ENCODE measurements around the gene RCAN3.
"Not testable (repeated sequence)": the region's sequence is repeated elsewhere in the genome, so short reads cannot be mapped to it uniquely, and the experiment has no call there.

RCAN3 gene

GRCh38 chr1:24484199-24484598 is 18.4 kb upstream of the RCAN3 start:
- H3K27ac ChIP-seq (ENCODE audit: insufficient read depth, low read depth, low read length, poor library complexity, severe bottlenecking) = no peak overlapping the region
- no peaks in the 10 kb centered on the region for H3K27me3 ChIP-seq (ENCODE audit: control insufficient read depth, insufficient read depth, low read length, poor library complexity, severe bottlenecking)
- WGBS, 2 experiments = 70 to 78% methylated on average over 4 of the region's 4 CpGs
- no peaks in the 10 kb centered on the region for H3K9me3 ChIP-seq (ENCODE audit: control insufficient read depth, low read length)
- H3K4me1 ChIP-seq (ENCODE audit: control insufficient read depth, insufficient read depth, low read length) = no peaks in the 10 kb centered on the region
- H3K36me3 ChIP-seq (ENCODE audit: control insufficient read depth, insufficient read depth, low read length) = no peaks in the 10 kb centered on the region
- H3K4me3 ChIP-seq (ENCODE audit: insufficient read depth, low read depth, low read length) = no peak overlapping the region

- no peak overlapping the region for H3K4me3 ChIP-seq (ENCODE audit: insufficient read depth, low read depth, low read length)
- H3K4me1 ChIP-seq (ENCODE audit: control insufficient read depth, insufficient read depth, low read length) = no peaks in the 10 kb centered on the region
- H3K27me3 ChIP-seq (ENCODE audit: control insufficient read depth, insufficient read depth, low read length, poor library complexity, severe bottlenecking) = no peaks in the 10 kb centered on the region
- no peaks in the 10 kb centered on the region for H3K36me3 ChIP-seq (ENCODE audit: control insufficient read depth, insufficient read depth, low read length)
- no peak overlapping the region for H3K27ac ChIP-seq (ENCODE audit: insufficient read depth, low read depth, low read length, poor library complexity, severe bottlenecking)
- H3K9me3 ChIP-seq (ENCODE audit: control insufficient read depth, low read length) = no peaks in the 10 kb centered on the region
- WGBS, 2 experiments = 92 to 94% methylated on average over 7 of the region's 7 CpGs
These were observed 16.1 kb upstream of the RCAN3 start for GRCh38 chr1:24486331-24487065.

- 90 to 94% methylated on average over 9 of the region's 9 CpGs for WGBS, 2 experiments
- H3K9me3 ChIP-seq (ENCODE audit: control insufficient read depth, low read length) = no peaks in the 10 kb centered on the region
- H3K4me1 ChIP-seq (ENCODE audit: control insufficient read depth, insufficient read depth, low read length) = no peaks in the 10 kb centered on the region
- H3K27ac ChIP-seq (ENCODE audit: insufficient read depth, low read depth, low read length, poor library complexity, severe bottlenecking) = no peak overlapping the region
- H3K36me3 ChIP-seq (ENCODE audit: control insufficient read depth, insufficient read depth, low read length) = no peaks in the 10 kb centered on the region
- no peaks in the 10 kb centered on the region for H3K27me3 ChIP-seq (ENCODE audit: control insufficient read depth, insufficient read depth, low read length, poor library complexity, severe bottlenecking)
- no peak overlapping the region for H3K4me3 ChIP-seq (ENCODE audit: insufficient read depth, low read depth, low read length)
These were observed 15.2 kb upstream of the RCAN3 start for GRCh38 chr1:24487455-24487854.

GRCh38 chr1:24488159-24488558 is 14.5 kb upstream of the RCAN3 start:
- not testable (repeated sequence) for H3K4me3 ChIP-seq (ENCODE audit: insufficient read depth, low read depth, low read length); H3K9me3 ChIP-seq (ENCODE audit: control insufficient read depth, low read length); H3K27me3 ChIP-seq (ENCODE audit: control insufficient read depth, insufficient read depth, low read length, poor library complexity, severe bottlenecking); H3K36me3 ChIP-seq (ENCODE audit: control insufficient read depth, insufficient read depth, low read length); H3K4me1 ChIP-seq (ENCODE audit: control insufficient read depth, insufficient read depth, low read length); H3K27ac ChIP-seq (ENCODE audit: insufficient read depth, low read depth, low read length, poor library complexity, severe bottlenecking)
- WGBS, 2 experiments = 90 to 91% methylated on average over 7 of the region's 7 CpGs

- Histone ChIP-seq H3K4me3 (ENCODE audit: insufficient read depth, low read depth, low read length) (no peak overlapping the region), H3K4me1 (ENCODE audit: control insufficient read depth, insufficient read depth, low read length) (no peaks in the 10 kb centered on the region), H3K27me3 (ENCODE audit: control insufficient read depth, insufficient read depth, low read length, poor library complexity, severe bottlenecking) (no peaks in the 10 kb centered on the region), H3K36me3 (ENCODE audit: control insufficient read depth, insufficient read depth, low read length) (no peaks in the 10 kb centered on the region), H3K9me3 (ENCODE audit: control insufficient read depth, low read length) (no peaks in the 10 kb centered on the region), H3K27ac (ENCODE audit: insufficient read depth, low read depth, low read length, poor library complexity, severe bottlenecking) (no peak overlapping the region)
- 93% methylated on average over 13 of the region's 13 CpGs for WGBS, 2 experiments
These were observed 13.0 kb upstream of the RCAN3 start for GRCh38 chr1:24489674-24490073.

- H3K4me3 ChIP-seq (ENCODE audit: insufficient read depth, low read depth, low read length) = no peak overlapping the region
These were observed 12.4 kb upstream of the RCAN3 start for GRCh38 chr1:24490101-24490781.

GRCh38 chr1:24491577-24492360 is 10.9 kb upstream of the RCAN3 start:
- 80 to 81% methylated on average over 14 to 15 of the region's 15 CpGs for WGBS, 2 experiments
- H3K4me3 ChIP-seq (ENCODE audit: insufficient read depth, low read depth, low read length) = no peak overlapping the region
- no peaks in the 10 kb centered on the region for H3K27me3 ChIP-seq (ENCODE audit: control insufficient read depth, insufficient read depth, low read length, poor library complexity, severe bottlenecking)
- H3K4me1 ChIP-seq (ENCODE audit: control insufficient read depth, insufficient read depth, low read length) = no peaks in the 10 kb centered on the region
- no peaks in the 10 kb centered on the region for H3K36me3 ChIP-seq (ENCODE audit: control insufficient read depth, insufficient read depth, low read length)
- no peaks in the 10 kb centered on the region for H3K9me3 ChIP-seq (ENCODE audit: control insufficient read depth, low read length)
- no peak overlapping the region for H3K27ac ChIP-seq (ENCODE audit: insufficient read depth, low read depth, low read length, poor library complexity, severe bottlenecking)

More at GRCh38 chr1:24490101-24490781, 12.4 kb upstream of the RCAN3 start:
- Histone ChIP-seq H3K27ac (ENCODE audit: insufficient read depth, low read depth, low read length, poor library complexity, severe bottlenecking) (no peak overlapping the region), H3K36me3 (ENCODE audit: control insufficient read depth, insufficient read depth, low read length) (no peaks in the 10 kb centered on the region), H3K4me1 (ENCODE audit: control insufficient read depth, insufficient read depth, low read length) (no peaks in the 10 kb centered on the region), H3K27me3 (ENCODE audit: control insufficient read depth, insufficient read depth, low read length, poor library complexity, severe bottlenecking) (no peaks in the 10 kb centered on the region), H3K9me3 (ENCODE audit: control insufficient read depth, low read length) (no peaks in the 10 kb centered on the region)
- 97% methylated on average over 18 of the region's 18 CpGs for WGBS, 2 experiments

GRCh38 chr1:24492935-24493334 is 9.7 kb upstream of the RCAN3 start:
- not testable (repeated sequence) for H3K27me3 ChIP-seq (ENCODE audit: control insufficient read depth, insufficient read depth, low read length, poor library complexity, severe bottlenecking); H3K36me3 ChIP-seq (ENCODE audit: control insufficient read depth, insufficient read depth, low read length)
- 93 to 94% methylated on average over 7 to 9 of the region's 9 CpGs for WGBS, 2 experiments

GRCh38 chr1:24493785-24494184 is 8.9 kb upstream of the RCAN3 start:
- 92 to 95% methylated on average over 3 of the region's 3 CpGs for WGBS, 2 experiments
- Histone ChIP-seq H3K27ac (ENCODE audit: insufficient read depth, low read depth, low read length, poor library complexity, severe bottlenecking) (no peak overlapping the region), H3K27me3 (ENCODE audit: control insufficient read depth, insufficient read depth, low read length, poor library complexity, severe bottlenecking) (no peaks in the 10 kb centered on the region)

More at GRCh38 chr1:24492935-24493334, 9.7 kb upstream of the RCAN3 start:
- not testable (repeated sequence) for H3K4me1 ChIP-seq (ENCODE audit: control insufficient read depth, insufficient read depth, low read length); H3K4me3 ChIP-seq (ENCODE audit: insufficient read depth, low read depth, low read length); H3K9me3 ChIP-seq (ENCODE audit: control insufficient read depth, low read length); H3K27ac ChIP-seq (ENCODE audit: insufficient read depth, low read depth, low read length, poor library complexity, severe bottlenecking)

GRCh38 chr1:24498589-24498988 is 4.0 kb upstream of the RCAN3 start:
- Histone ChIP-seq H3K27me3 (ENCODE audit: control insufficient read depth, insufficient read depth, low read length, poor library complexity, severe bottlenecking) (peaks cover 18% of the 10 kb centered on the region), H3K4me3 (ENCODE audit: insufficient read depth, low read depth, low read length) (no peak overlapping the region), H3K9me3 (ENCODE audit: control insufficient read depth, low read length) (no peaks in the 10 kb centered on the region), H3K36me3 (ENCODE audit: control insufficient read depth, insufficient read depth, low read length) (no peaks in the 10 kb centered on the region), H3K4me1 (ENCODE audit: control insufficient read depth, insufficient read depth, low read length) (peaks cover 4% of the 10 kb centered on the region), H3K27ac (ENCODE audit: insufficient read depth, low read depth, low read length, poor library complexity, severe bottlenecking) (no peak overlapping the region)
- 94 to 95% methylated on average over 12 of the region's 12 CpGs for WGBS, 2 experiments

More at GRCh38 chr1:24493785-24494184, 8.9 kb upstream of the RCAN3 start:
- H3K36me3 ChIP-seq (ENCODE audit: control insufficient read depth, insufficient read depth, low read length) = no peaks in the 10 kb centered on the region
- H3K4me1 ChIP-seq (ENCODE audit: control insufficient read depth, insufficient read depth, low read length) = no peaks in the 10 kb centered on the region
- H3K9me3 ChIP-seq (ENCODE audit: control insufficient read depth, low read length) = no peaks in the 10 kb centered on the region
- no peak overlapping the region for H3K4me3 ChIP-seq (ENCODE audit: insufficient read depth, low read depth, low read length)
